Activated CD8-positive, alpha-beta memory T cell treated with anti-CD3 and anti-CD28 coated beads for 36 hours (primary cell): Measurements from ENCODE around the gene CNRIP1. TPM values are rescaled to one million over a fixed set of nuclear protein-coding genes. Genes with fewer than 3 reads are reported as not detected.

Experiments used
- total RNA-seq, 2 experiments: library from RNA; stranded (reverse); gene quantifications; one replicate each; pipeline ENCODE4 v1.2.3, GENCODE V29; 2021

The CNRIP1 gene
- total RNA-seq, 2 experiments from 2014 or later, result not detected

Other genes with a start within 250 kb of the CNRIP1 start
- 10 to 100 TPM; 36.0 to 37.8 TPM for gene PNO1, start 162.1 kb downstream of the CNRIP1 start, total RNA-seq
- gene PPP3R1, start 67.4 kb downstream of the CNRIP1 start, total RNA-seq, result 10 to 100 TPM; 84.6 to 86.8 TPM
- 10 to 100 TPM; 19.9 to 20.0 TPM for gene PLEK, start 45.3 kb upstream of the CNRIP1 start, total RNA-seq
- gene FBXO48, start 147.3 kb upstream of the CNRIP1 start, total RNA-seq, result 1 to 10 TPM; 1.4 to 1.5 TPM
- 1 to 10 TPM; 2.7 to 2.8 TPM for gene APLF, start 147.6 kb upstream of the CNRIP1 start, total RNA-seq